DLD1 (cell line): ENCODE data around the gene TP53I13.

ENCODE experiments used
- in situ Hi-C: cut with HindIII; loops from 2 replicates; pipeline ENCODE4 v1.10.0; 2017; ENCODE audit warnings: low sequenced_read_pairs

Gene TP53I13

GRCh38 chr17:29578626-29579485 lies 10.4 kb downstream of the TP53I13 start:
- in situ Hi-C loops = no loop called here

GRCh38 chr17:29579866-29580771 lies 11.6 kb downstream of the TP53I13 start:
- in situ Hi-C loops = no loop called here

GRCh38 chr17:29581583-29582253 lies 13.2 kb downstream of the TP53I13 start:
- in situ Hi-C loops = no loop called here

GRCh38 chr17:29582254-29582765 lies 13.8 kb downstream of the TP53I13 start:
- in situ Hi-C loops = no loop called here

- in situ Hi-C loops = no loop called here
These were observed 14.3 kb downstream of the TP53I13 start for GRCh38 chr17:29582772-29583171.

GRCh38 chr17:29583324-29584248 lies 15.1 kb downstream of the TP53I13 start:
- in situ Hi-C loops = no loop called here

- in situ Hi-C loops = no loop called here
These were observed 16.1 kb downstream of the TP53I13 start for GRCh38 chr17:29584452-29585079.

GRCh38 chr17:29585080-29585751 lies 16.7 kb downstream of the TP53I13 start:
- in situ Hi-C loops = no loop called here

GRCh38 chr17:29586676-29587469 lies 18.4 kb downstream of the TP53I13 start:
- in situ Hi-C loops = no loop called here

- in situ Hi-C loops = no loop called here
These were observed 19.1 kb downstream of the TP53I13 start for GRCh38 chr17:29587591-29587990.

- in situ Hi-C loops = no loop called here
These were observed 19.6 kb downstream of the TP53I13 start for GRCh38 chr17:29588017-29588561.

GRCh38 chr17:29588562-29589411 lies 20.3 kb downstream of the TP53I13 start:
- in situ Hi-C loops = no loop called here

GRCh38 chr17:29589524-29590410 lies 21.3 kb downstream of the TP53I13 start, which contains the start of gene GIT1:
Gene GIT1, minus strand, starts transcription at chr17:29589648. Its CDS starts 270 bp downstream, at chr17:29589378.
- in situ Hi-C loops = no loop called here

- in situ Hi-C loops = no loop called here
These were observed 22.1 kb downstream of the TP53I13 start for GRCh38 chr17:29590411-29591145.

- in situ Hi-C loops = no loop called here
These were observed 22.7 kb downstream of the TP53I13 start for GRCh38 chr17:29591146-29591736.
